ENCODE data around the gene PRDM4.

DNA sequence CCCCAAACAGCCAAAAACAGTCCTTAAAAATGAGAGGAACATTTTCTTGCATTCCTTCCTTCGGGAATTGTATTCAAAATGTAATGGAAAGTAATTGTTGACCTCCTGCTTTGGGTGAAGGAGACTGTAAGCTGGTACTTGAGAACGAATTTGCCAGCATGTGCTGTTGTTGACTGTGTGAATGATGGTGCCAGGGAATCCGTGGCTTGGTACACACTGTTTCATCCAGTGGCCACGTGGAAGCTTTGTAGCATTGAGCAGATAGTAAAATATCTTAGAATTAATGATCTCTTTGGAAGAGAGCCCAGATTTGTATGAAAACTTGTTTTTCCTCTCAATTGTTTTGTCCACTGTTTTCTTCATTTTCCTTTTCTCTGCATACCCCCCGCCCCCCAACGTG is 15.2 kb upstream of the PRDM4 start:
- TF ChIP-seq POLR2A (IDR thresholded peaks at IDR 0.05; ENCODE audit: low read depth, low read length) (no peak), FOS (IDR thresholded peaks at IDR 0.05; ENCODE audit: borderline replicate concordance, insufficient read depth, low read length) (no peak), EZH2 (IDR thresholded peaks at IDR 0.05; ENCODE audit: borderline replicate concordance, low read depth, low read length, severe bottlenecking) (no peak), POLR2AphosphoS5 (IDR thresholded peaks at IDR 0.05; ENCODE audit: insufficient read depth, low read depth, low read length) (no peak), JUN (IDR thresholded peaks at IDR 0.05; ENCODE audit: borderline replicate concordance, insufficient read depth, insufficient read length, low read depth) (no peak)
- TF ChIP-seq, protein P1, sequence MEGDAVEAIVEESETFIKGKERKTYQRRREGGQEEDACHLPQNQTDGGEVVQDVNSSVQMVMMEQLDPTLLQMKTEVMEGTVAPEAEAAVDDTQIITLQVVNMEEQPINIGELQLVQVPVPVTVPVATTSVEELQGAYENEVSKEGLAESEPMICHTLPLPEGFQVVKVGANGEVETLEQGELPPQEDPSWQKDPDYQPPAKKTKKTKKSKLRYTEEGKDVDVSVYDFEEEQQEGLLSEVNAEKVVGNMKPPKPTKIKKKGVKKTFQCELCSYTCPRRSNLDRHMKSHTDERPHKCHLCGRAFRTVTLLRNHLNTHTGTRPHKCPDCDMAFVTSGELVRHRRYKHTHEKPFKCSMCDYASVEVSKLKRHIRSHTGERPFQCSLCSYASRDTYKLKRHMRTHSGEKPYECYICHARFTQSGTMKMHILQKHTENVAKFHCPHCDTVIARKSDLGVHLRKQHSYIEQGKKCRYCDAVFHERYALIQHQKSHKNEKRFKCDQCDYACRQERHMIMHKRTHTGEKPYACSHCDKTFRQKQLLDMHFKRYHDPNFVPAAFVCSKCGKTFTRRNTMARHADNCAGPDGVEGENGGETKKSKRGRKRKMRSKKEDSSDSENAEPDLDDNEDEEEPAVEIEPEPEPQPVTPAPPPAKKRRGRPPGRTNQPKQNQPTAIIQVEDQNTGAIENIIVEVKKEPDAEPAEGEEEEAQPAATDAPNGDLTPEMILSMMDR (IDR thresholded peaks at IDR 0.05; ENCODE audit: extremely low read depth in 1 of 2, insufficient read depth in 1 of 2, low read depth in 1 of 2, low read length in 2 of 2), result no peak
- TF ChIP-seq, protein P2, sequence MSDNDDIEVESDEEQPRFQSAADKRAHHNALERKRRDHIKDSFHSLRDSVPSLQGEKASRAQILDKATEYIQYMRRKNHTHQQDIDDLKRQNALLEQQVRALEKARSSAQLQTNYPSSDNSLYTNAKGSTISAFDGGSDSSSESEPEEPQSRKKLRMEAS (IDR thresholded peaks at IDR 0.05; ENCODE audit: insufficient read depth, insufficient read length), result no peak
